Dermis lymphatic vessel endothelial cell (primary cell): ENCODE results near the gene LCE5A. TPM values are rescaled to one million over a fixed set of nuclear protein-coding genes. Genes with fewer than 3 reads are reported as not detected.

Experiments used
- total RNA-seq: library from RNA; depleted of rRNA; stranded (reverse); fragments of >200 nt; gene quantifications from 2 replicates; pipeline ENCODE4 v1.2.1, GENCODE V29; 2014

LCE5A gene
- total RNA-seq = not detected in 2 replicates

GRCh38 chr1:152510503-152510902 lies at the start of gene LCE5A:
LCE5A (plus strand) TSS chr1:152510803; CDS start chr1:152511535, 732 bp downstream.

Other genes starting within 250 kb of the LCE5A start
- gene FLG, start 185.6 kb upstream of the LCE5A start, total RNA-seq = not detected in 2 replicates
- not detected in 2 replicates for gene FLG2, start 150.8 kb upstream of the LCE5A start, total RNA-seq
- not detected in 2 replicates for gene CRNN, start 96.5 kb upstream of the LCE5A start, total RNA-seq
- not detected in 2 replicates for gene CRCT1, start 3.7 kb downstream of the LCE5A start, total RNA-seq
- gene LCE3E, start 56.0 kb downstream of the LCE5A start, total RNA-seq = not detected in 2 replicates
- not detected in 2 replicates for gene LCE3D, start 69.7 kb downstream of the LCE5A start, total RNA-seq
- gene LCE3C, start 89.4 kb downstream of the LCE5A start, total RNA-seq = not detected in 2 replicates
- gene LCE3B, start 103.0 kb downstream of the LCE5A start, total RNA-seq = not detected in 2 replicates
- not detected in 2 replicates for gene LCE3A, start 112.3 kb downstream of the LCE5A start, total RNA-seq
- not detected in 2 replicates for gene LCE2D, start 152.6 kb downstream of the LCE5A start, total RNA-seq
- not detected in 2 replicates for gene LCE2C, start 164.5 kb downstream of the LCE5A start, total RNA-seq
- gene LCE2B, start 175.3 kb downstream of the LCE5A start, total RNA-seq = not detected in 2 replicates
- not detected in 2 replicates for gene LCE2A, start 187.5 kb downstream of the LCE5A start, total RNA-seq
- gene LCE4A, start 197.4 kb downstream of the LCE5A start, total RNA-seq = not detected in 2 replicates
- not detected in 2 replicates for gene KPRP, start 247.2 kb downstream of the LCE5A start, total RNA-seq